ENCODE measurements around the gene RIOK2.

GRCh38 chr5:97194366-97194765 lies 11.3 kb upstream of the RIOK2 start:
- TF ChIP-seq EZH2 (IDR thresholded peaks at IDR 0.05; ENCODE audit: low read length, missing control alignments) (no peak), CTCF (conservative IDR thresholded peaks at IDR 0.05 in 1 of 2, IDR thresholded peaks at IDR 0.05 in 1 of 2; ENCODE audit: low read depth in 1 of 2, low read length in 2 of 2) (no peak)
